Ammon's horn (tissue), 1 donor: ENCODE data around the gene CATSPERD.

Experiments
- DNase-seq: peaks from one replicate; pipeline ENCODE4 v3.0.0-alpha.2; 2016; ENCODE audit warnings: low spot score

CATSPERD gene, protein sequence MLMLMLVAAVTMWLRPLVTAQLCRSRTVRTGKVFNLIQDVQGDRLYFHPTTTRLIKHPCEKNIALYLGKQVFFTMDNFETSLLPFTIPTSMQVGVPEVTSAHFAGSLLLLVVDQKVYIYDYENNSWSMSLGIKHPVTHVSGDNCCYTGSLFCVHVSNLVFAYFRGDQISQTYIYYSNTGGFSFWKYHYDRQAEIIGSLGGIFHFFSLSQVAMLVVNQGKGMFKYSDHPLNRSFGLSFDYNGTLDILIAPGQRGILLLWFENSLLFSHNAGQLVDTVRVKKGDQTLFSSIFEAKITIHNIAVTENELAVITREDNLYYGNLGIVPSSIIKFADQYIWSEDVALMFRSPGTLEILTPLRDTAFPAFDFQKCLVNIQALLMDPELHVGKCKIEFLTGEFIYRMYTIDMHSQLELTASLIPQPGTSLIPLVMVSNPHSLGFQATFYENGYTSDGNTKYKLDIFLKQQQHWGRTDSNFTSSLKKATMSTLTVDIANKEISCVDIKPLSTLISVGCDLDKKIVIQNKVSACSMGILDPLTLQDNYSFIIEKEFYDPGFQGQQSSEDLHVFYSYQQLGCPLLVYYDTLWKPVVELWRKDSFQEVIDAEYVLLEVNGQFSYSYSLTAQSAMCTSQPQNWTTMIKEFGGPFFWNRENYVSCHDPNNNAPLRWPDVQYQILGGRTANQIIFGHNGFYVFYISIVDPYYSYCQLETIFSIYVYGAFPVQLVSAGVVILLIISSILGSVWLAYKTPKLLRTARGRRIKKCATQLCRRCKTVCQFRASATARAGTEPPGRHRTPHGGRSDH

DNA sequence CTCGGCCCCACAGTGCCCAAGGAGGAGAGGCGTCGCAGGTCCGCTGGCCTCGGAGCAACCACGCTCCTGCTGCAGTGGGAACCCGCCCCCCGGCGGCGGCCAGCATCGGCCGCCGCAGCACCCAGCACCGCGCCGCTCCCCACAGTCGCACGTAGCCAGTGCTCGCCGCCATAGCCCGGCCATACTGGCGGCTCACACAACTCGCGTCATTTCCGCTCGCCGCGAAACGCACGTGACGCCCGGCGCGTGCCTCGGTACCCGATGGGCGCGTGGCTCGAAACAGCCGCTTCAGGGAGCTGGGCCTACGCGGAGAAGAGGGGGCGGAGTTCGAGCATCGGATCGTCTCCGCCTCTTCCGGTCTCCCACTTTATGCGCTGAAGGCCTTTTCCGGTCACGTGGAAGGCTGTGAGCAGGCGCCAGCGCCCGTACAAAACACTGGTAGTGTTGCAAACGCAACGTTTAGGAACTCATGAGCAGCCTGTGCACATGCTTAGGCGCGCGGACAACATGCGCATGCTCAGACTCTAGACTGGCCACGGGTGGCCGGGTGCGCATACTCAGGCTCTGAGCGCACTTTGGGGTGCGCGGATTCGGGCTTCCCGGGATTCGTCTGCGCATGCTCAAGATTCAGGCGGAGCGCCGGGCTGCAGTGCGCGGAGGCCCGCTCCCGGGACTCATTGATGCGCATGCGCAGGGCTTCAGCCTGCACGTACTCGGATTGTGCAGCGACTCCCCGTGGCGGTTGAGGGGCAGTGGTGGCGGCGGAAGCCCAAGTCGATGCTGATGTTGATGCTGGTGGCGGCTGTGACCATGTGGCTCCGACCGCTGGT, at the start of gene CATSPERD, which contains the start of gene LONP1:
TSS of gene CATSPERD (plus strand) at position 677 of the 830 bp plus-strand sequence. CDS start at position 778, 101 bp downstream.
TSS of gene LONP1 (minus strand) at position 186 of the 830 bp plus-strand sequence. CDS start at position 172, 14 bp downstream.
- peak; percentile 99 for DNase-seq

DNA sequence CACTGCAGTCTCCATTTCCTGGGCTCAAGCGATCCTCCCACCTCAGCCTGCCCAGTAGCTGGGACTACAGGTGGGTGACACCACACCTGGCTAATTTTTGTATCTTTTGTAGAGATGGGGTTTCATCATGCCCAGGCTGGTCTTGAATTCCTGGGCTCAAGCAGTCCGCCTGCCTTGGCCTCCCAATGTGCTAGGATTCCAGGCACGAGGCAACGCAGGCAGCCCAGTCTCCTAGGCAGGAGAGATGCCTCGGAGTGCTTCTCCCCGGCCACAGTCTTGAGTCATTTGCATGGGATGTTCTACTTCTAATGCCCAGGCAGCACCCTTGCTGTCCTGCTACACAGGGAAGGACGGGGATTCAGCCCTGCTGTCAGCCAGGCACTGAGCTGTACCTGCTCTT, 48.8 kb upstream of the CATSPERD start:
- DNase-seq, result no peak

DNA sequence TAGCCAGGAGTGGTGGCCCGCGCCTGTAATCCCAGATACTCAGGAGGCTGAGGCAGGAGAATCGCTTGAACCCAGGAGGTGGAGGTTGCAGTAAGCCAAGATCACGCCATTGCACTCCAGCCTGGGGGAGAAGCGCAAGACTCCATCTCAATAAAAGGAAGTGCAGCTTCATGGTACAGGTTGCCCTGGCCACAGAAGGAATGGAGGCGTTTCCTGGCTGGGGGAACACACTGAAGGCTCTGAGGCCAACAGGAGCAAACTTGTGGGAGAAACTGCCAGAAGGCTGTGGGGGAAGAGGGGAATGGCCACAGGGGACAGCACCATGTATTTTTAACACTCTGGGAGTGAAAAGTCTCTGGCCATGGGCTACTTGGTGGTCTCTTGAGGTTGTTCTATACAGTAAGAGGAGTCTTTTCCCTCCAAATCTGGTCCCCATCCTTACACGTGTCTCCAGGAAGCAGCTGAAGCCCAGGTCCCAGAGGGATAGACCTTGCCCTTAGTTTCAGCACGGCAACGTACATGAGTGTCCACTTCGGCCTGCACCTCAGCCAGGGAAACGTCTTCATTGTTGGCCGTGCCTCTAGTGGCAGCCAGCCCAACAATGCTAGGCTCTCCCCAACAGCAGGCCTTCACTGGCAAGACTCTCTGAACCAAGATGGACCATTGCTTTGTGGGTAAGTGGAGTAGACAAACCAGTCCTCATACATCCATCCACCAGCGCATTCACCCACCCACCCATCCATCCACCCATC, 47.6 kb upstream of the CATSPERD start:
- no peak for DNase-seq

DNA sequence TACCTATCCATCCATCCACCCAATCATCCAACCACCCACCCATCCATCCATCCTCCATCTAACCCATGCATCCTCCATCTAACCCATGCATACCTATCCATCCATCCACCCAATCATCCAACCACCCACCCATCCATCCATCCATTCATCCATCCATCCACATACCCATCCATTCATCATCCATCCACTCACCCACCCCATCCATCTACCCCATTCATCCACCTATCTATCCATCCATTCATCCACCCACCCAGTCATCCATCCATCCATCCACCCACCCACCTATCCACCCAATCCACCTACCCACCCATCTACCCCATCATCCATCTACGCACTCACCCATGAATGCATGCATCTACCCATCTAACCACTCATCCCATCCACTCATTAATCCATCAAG, 46.7 kb upstream of the CATSPERD start:
- DNase-seq, result no peak

DNA sequence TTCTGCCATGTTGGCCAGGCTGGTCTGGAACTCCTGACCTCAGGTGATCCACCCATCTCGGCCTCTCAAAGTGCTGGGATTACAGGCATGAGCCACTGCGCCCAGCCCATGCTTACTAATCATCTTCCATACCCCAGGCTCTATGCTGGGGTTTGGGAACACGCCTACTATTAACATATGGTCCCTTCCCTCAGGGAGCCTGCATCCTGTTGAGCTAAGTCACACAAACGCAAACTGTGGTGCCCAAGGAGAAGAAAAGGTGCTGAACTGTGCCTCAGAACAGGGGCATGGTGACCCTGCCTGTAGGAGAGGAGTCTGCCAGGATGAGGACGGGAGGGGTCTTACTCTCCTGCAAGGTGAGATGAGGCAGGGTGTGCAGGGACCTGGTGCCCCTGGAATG, 45.7 kb upstream of the CATSPERD start:
- no peak for DNase-seq

DNA sequence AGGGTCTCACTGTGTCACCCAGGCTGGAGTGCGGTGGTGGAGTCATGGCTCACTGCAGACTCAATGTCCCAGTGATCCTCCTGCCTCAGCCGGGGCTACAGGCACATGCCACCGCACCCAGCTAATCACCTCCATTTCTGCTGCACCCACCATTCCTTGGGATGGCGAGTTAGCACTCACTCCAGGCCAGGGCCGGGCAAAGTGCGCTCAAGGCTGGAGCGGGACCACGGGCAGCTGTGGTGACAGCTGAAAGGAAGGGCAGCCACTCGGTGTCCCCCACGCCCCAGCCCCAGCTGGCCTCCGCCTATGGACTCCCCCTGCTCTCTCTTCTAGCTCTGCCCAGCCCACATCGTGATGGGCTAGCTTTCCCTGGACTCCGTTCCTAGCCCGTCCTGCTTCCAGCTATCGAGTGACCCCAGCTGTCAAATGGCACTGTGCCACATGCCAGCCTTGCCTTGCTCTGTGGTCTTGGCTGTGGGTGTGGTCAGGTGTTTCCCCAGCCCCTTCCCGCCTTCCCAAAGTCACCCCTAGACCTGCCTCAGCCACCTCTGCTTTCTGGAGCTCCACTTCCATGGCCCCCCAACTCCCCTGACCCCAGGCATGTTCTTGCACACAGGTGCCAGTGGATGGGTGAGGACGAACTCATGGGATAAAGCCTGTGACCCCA, 44.2 kb upstream of the CATSPERD start:
- DNase-seq, result no peak

DNA sequence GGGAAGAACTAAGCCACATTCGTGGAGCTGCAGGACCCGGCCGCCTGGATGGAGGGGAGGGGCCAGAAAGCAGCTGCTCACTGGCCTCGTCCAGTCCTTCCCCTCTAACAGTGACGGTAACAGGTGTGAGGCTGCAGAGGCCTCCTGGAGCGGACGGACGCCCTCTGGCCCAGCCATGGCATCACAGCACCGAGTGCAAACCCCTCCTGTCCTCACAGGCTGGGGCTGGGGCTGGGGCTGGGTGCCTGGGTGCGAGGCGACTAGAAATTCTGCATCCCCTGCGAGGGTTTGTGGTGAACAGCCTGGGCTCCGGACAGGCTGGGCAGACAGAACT, 43.7 kb upstream of the CATSPERD start:
- DNase-seq, result no peak

DNA sequence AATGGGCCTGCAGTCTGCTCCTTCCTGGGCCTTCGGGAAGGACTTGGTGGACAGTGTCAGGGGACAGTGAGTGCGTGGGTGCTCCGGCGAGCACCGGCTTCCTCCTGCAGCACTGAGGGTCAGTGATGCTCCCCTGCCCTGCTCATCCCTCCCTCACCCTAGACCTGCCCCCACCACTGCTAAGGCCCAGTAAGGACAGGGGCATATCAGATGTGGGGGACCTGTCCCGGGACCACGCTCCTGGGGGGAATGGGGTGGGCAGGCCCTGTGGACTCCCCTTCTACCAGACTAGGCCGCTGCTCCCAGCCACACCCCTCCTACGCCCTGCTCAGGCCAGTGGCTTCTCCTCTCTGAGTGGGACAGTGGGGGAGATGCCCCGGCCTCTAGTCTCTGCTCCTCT, 43.3 kb upstream of the CATSPERD start:
- no peak for DNase-seq

DNA sequence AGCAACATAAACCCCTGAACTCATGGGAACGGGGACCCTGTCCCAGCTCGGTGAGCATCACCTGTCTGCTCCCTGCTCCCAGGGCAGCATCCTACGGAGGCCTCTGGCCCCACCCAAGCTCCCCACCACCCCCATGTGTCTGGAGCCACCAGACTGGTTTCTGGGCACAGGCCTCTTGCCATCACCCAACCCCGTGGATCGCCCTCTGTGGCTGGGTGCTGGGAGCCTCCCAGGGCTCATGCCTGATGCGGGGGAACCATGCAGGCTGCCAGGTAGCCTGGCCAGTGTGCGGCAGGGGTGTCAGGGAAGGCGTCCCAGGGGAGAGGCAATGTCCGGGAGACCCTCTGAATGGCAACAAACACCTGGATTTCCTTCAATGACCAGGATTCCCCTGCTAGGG, 42.9 kb upstream of the CATSPERD start:
- no peak for DNase-seq

DNA sequence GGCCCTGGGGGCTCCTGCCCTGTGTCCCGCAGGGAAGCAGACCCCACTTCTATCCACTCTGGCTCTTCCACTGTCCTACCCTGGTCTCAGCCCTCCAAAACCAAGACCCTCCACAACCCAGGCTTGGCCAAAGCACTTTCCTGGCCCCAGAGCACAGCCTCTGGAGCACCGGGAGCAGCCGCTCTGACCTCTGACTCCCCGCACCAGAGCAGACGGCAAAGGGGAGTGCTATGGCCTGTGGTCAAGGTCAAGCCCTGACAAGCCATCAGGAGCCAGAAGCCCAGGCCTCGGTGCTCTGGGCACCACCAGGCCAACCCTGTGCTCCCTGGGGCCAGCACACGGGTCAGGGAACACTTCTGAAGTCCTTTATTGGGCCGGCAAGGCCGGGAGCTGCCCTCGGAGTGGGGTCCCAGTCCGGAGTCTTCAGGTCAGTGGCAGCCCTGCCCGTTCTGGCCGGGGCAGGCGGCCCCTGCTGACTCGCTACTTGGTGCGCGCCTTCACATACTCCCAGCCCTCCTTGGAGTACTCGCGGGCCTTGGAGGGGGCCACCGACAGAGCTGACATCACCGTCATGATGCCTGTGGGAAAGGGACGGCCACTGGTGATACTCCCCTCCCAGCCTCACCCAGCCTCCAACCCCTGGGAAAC, 42.2 kb upstream of the CATSPERD start:
- DNase-seq, result no peak

DNA sequence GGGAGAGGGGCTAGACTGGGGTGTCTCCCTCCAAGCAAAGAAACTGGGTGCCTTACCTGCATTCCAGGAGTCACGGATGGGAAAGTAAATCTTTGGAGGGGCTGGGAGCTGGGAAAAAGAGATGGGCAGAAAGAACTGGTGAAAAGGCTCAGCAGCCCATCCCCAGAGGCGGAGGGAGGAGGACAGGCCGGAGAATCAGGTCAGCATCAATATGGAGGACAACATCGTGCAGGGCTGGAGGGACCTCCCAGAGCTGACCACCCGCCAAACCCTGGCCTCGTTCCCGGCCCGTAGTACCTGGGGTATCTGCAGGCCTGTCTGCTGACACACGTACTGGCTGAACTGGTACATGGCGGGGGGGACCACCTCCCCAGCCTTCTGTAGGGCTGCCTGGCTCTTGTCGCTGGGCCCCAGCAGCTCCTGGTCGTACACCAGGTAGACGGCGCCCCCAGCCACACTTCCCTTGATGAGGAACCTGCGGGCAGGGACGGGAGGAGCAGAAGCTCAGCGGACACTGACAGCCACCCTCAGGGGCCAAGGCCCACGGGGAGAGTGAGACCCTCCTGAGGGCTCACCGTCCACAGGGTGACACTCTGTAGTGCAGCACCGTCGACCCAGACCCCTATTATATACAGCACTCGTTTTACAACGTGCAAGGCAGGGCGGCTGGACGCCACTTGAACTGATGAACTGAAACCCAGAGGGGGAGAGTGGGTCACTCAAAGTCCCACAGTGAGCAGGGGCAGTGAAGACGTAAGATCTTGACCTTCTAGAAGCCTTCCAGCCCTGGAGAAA, 41.0 kb upstream of the CATSPERD start:
- DNase-seq, result peak; percentile 17

DNA sequence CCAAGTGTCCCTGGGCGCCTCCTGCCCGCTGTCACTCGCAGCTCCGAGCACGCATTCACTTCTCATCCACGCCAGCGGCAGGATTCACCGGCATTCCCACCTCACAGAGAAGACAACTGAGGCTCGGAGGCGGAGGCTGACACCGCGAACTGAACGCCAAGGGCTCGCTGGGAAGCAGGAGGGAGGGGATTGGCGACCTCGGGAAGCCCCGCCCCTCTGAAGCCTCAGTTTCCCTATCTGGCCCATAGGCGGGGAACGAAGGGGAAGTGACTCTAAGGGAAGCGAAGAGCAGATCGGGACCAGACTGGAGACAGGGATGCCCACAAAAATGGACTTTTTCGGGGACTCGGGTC, 40.4 kb upstream of the CATSPERD start:
- peak; percentile 69 for DNase-seq

DNA sequence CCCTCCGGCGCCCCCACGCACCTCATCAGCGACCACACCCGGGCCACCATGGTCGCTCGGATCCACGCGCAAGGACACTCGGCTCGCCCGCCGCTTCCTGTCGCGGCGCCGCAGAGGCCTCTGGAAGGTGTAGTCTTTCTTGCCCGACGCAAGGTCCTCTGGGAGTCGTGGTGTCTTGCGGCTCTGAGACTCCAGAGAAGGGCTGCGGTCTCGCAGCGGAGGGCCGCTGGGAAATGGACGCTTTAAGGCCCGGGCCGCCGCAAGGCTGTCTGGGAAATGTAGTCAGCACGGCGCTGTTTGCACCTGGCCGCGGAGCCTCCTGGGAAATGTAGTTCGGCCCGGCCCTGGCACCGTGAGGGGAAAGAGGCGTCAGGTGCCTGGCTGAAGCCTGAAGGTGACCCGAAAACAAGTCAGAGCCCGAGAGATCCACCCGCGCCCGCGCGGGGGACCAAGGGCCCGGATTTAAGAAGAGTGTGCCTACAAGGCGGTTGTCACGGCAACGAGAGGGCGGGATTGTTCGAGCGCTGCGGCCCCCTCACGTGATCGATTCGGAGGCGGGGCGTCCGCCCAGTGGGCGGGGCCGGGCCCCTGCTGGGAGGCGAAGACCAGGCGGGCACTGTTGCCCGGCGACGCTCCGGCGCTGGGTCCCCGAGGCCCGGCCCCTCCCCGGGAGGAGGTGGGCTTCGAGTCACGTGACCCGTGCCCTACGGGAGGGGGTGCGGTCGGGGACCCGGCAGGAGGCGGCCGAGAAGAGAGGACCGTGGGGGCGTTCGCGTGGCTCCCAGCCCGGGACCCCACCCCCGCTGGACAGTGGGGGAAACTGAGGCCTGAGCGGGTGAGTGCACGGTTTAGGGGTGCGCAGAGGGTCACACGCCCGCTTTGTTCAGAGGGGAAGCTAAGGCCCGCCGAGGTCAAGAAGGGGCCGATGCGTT, 39.7 kb upstream of the CATSPERD start, which contains the start of the genes HSD11B1L and MICOS13:
TSS of gene HSD11B1L (plus strand) at position 591 of the 932 bp plus-strand sequence. CDS start 3,806 bp downstream, outside the sequence.
TSS of gene MICOS13 (minus strand) at position 80 of the 932 bp plus-strand sequence. CDS start at position 50, 30 bp downstream.
- peak; percentile 99 for DNase-seq

DNA sequence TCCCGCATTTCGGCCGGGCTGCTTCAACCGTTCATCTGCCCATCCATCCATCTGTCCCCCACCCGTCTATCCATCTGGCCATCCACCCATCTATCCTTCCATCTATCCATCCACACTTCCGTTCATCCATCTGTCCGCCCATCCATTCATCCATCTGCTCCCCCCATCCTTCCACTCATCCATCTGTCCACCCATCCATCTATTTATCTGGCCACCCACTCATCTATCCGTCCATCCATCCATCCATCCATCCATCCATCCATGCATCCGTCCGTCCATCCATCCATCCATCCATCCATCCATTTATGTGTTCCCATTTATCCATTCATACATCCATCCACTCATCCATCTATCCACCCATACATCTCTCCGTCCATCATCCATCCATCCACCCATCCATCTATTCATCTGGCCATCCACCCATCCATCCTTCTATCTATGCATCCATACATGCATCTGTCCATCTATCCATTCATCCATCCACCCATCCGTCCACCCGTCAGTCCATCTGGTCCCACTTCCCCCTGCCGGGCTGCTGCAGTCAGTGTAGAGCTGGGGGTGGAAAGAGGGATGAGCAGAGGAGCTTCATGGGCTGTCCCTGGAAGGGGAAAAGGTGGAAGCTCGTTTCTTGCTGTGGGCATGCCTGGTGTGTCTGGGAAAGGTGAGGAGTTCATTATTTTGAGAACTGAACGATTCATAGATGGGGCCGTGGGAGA, 38.9 kb upstream of the CATSPERD start:
- peak; percentile 37 for DNase-seq

DNA sequence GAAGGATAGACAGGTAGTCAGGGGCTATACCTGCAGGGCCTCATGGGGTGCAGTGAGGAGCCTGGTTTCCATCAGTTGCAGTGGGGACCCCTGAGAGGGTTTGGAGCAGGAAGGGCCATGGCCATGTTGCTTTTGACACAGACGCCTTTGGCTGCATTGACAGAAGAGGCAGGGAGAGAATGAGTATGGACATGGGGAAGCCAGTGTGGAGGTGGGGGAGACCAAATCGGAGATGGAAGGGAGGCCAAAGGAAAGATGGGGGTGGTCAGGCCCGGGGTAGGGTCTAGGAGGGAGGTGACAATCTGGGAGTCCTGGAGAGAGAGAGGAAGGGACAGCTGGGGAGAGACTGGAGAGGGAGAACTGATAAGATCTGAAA, 38.3 kb upstream of the CATSPERD start:
- no peak for DNase-seq

DNA sequence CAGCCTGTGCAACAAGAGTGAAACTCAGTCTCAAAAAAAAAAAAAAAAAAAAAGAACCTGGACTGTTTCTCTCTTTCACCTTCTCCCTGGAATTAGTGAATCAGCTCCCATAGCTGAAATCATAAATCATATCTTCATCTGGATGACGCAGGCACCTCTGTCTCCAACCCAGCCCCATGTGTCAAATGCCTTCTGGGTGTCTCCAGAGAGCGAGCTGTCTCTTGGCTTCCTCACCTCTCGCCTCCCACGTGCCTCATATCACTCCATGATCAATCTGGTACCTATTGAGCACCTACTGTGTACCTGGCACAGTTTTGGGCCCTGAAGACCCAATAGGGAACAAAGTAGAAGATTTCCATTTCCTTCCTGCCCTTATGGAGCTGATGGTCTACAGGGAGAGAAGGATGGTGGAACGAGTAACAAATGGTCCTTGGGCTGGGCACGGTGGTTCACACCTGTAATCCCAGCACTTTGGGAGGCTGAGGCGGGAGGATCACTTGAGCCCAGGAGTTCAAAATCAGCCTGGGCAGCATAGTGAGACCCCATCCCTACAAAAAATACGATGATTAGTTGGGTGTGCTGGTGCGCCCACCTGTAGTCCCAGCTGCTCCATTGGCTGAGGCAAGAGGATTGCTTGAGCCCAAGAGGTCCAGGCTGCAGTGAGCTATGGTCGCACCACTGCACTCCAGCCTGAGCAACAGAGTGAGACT, 37.1 kb upstream of the CATSPERD start:
- DNase-seq, result no peak
